A549 treated with CpdA at 1 μM for 4 hours (cell line): ENCODE measurements around the gene LHFPL2. TPM values are rescaled to one million over a fixed set of nuclear protein-coding genes. Genes with fewer than 3 reads are reported as not detected.

ENCODE experiments used
- total RNA-seq: library from RNA; stranded (reverse); fragments of 200-300 nt; extraction: Qiagen RNA extraction; gene quantifications from 5 replicates; pipeline ENCODE4 v1.2.3, GENCODE V29; 2022; ENCODE audit warnings: low read depth

Gene LHFPL2, protein sequence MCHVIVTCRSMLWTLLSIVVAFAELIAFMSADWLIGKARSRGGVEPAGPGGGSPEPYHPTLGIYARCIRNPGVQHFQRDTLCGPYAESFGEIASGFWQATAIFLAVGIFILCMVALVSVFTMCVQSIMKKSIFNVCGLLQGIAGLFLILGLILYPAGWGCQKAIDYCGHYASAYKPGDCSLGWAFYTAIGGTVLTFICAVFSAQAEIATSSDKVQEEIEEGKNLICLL
- 45.9 to 64.0 TPM (median 58.0 TPM) in 5 replicates for total RNA-seq

DNA sequence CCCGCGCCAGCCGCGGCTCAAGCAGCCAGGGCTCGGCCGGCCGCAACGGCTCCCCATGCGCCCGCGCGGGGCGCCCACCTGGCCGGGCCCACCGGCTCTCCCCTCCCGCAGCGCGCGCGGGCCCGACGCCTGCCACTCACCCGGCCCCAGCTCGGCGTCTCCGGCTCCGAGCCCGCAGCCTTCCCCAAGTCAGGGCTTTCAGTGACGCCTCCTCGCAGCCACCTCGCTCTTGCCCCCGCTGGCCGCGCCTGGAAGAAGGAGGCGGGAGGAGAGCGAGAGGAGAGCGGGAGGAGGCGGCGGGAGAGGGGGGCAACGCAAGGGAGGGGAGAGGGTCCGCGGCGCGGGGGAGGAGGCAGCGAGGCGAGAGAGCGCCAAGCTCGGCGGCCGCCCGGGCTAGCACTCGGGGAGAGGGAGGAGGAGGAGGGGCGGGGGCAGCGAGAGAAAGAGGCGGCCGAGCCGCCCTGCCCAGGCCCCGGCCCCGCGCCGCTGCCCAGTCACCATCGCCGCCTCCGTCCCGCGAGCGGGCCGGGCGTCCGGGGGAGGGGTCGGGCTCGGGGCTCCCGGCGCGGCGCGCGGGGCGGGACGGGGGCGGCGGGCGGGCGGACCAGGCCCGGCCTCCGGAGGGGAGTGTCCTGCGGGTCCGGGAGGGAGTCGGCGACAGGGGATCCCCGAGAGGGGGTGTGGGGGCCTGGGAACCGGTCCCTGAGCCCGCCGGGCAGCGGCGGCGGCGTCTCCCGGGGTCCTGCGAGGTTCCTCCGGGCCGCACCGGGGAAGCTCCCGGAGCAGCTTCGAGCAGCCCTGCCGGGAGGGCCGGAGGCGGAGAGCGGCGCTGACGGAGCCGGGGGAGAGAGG, at the start of gene LHFPL2:
TSS of gene LHFPL2 (minus strand) at position 414 of the 852 bp plus-strand sequence. CDS start 138,559 bp downstream, outside the sequence.

